ENCODE data around the gene BACH2.
A peak's percentile ranks its signal among the peaks of the same experiment; 100 is the strongest.
"Not testable (repeated sequence)": the region's sequence is repeated elsewhere in the genome, so short reads cannot be mapped to it uniquely, and the experiment has no call there.

Gene BACH2

GRCh38 chr6:90124874-90125510 lies 171.7 kb downstream of the BACH2 start:
- no peak for DNase-seq (ENCODE audit: low spot score)

- DNase-seq (ENCODE audit: low spot score), result no peak
These were observed 172.8 kb downstream of the BACH2 start for GRCh38 chr6:90123831-90124230.

- DNase-seq (ENCODE audit: low spot score), result no peak
These were observed 174.7 kb downstream of the BACH2 start for GRCh38 chr6:90121982-90122381.

GRCh38 chr6:90120327-90120726 lies 176.3 kb downstream of the BACH2 start:
- no peak for DNase-seq (ENCODE audit: low spot score)

- no peak for DNase-seq (ENCODE audit: low spot score)
These were observed 177.0 kb downstream of the BACH2 start for GRCh38 chr6:90119618-90120017.

GRCh38 chr6:90118581-90118980 lies 178.1 kb downstream of the BACH2 start:
- DNase-seq (ENCODE audit: low spot score), result no peak

- no peak for DNase-seq (ENCODE audit: low spot score)
These were observed 178.6 kb downstream of the BACH2 start for GRCh38 chr6:90118069-90118468.

- not testable (repeated sequence) for DNase-seq (ENCODE audit: low spot score)
These were observed 180.5 kb downstream of the BACH2 start for GRCh38 chr6:90116126-90116525.

GRCh38 chr6:90113389-90113788 lies 183.3 kb downstream of the BACH2 start:
- no peak for DNase-seq (ENCODE audit: low spot score)

- no peak for DNase-seq (ENCODE audit: low spot score)
These were observed 185.3 kb downstream of the BACH2 start for GRCh38 chr6:90111387-90111786.

- DNase-seq (ENCODE audit: low spot score), result peak; percentile 50
These were observed 185.7 kb downstream of the BACH2 start for GRCh38 chr6:90110971-90111370.

- DNase-seq (ENCODE audit: low spot score), result no peak
These were observed 187.5 kb downstream of the BACH2 start for GRCh38 chr6:90109141-90109540.

- peak; percentile 31 for DNase-seq (ENCODE audit: low spot score)
These were observed 188.8 kb downstream of the BACH2 start for GRCh38 chr6:90107771-90108282.

GRCh38 chr6:90107371-90107770 lies 189.3 kb downstream of the BACH2 start:
- DNase-seq (ENCODE audit: low spot score), result no peak

- no peak for DNase-seq (ENCODE audit: low spot score)
These were observed 190.2 kb downstream of the BACH2 start for GRCh38 chr6:90106449-90106848.

- no peak for DNase-seq (ENCODE audit: low spot score)
These were observed 191.0 kb downstream of the BACH2 start for GRCh38 chr6:90105506-90106170.

- DNase-seq (ENCODE audit: low spot score), result peak; percentile 32
These were observed 193.4 kb downstream of the BACH2 start for GRCh38 chr6:90103056-90103800.

- DNase-seq (ENCODE audit: low spot score), result no peak
These were observed 195.2 kb downstream of the BACH2 start for GRCh38 chr6:90101403-90101802.

GRCh38 chr6:90100059-90100665 lies 196.5 kb downstream of the BACH2 start:
- DNase-seq (ENCODE audit: low spot score), result no peak

GRCh38 chr6:90098627-90099026 lies 198.0 kb downstream of the BACH2 start:
- DNase-seq (ENCODE audit: low spot score), result no peak

- DNase-seq (ENCODE audit: low spot score), result no peak
These were observed 198.6 kb downstream of the BACH2 start for GRCh38 chr6:90098001-90098531.

- no peak for DNase-seq (ENCODE audit: low spot score)
These were observed 199.3 kb downstream of the BACH2 start for GRCh38 chr6:90097356-90097755.

All from CD4-positive, alpha-beta T cell treated with Interleukin-6 at 100 ng/mL for 8 hours (primary cell).